Endothelial cell of umbilical vein (primary cell): ENCODE results near the gene RAD51B. TPM values are rescaled to one million over a fixed set of nuclear protein-coding genes. Genes with fewer than 3 reads are reported as not detected.

ENCODE experiments used
- BruUV-seq: library from RNA; stranded (reverse); fragments of 400-500 nt; replicated peaks from 2 replicates; lab custom pipeline; 2021; lab: Mats Ljungman, UMichigan
- CTCF ChIA-PET: fragments of 300-600, 350-600 bp; sonication (Branson Sonifier 250); formaldehyde crosslinking; loops from one replicate; lab custom pipeline; 2021; ENCODE audit warnings: antibody characterized with exemption, inconsistent platforms; lab: Charles Lee
- POLR2A ChIA-PET: fragments of 300-600, 350-600 bp; sonication (Branson Sonifier 250); formaldehyde crosslinking; loops from one replicate; lab custom pipeline; 2021; ENCODE audit warnings: antibody characterized with exemption, inconsistent platforms; lab: Charles Lee
- DNase-seq: peaks from one replicate; pipeline ENCODE4 v3.0.0-alpha.2; 2011; ENCODE audit warnings: low read depth, low spot score
- FAIRE-seq: peaks from 2 replicates; lab custom pipeline; 2011; peaks lifted over from hg19 to GRCh38; lab: Jason Lieb, UNC
- H2AFZ ChIP-seq: 2 replicates; pipeline ENCODE4 v1.6.0; 2012; ENCODE audit warnings: low read depth, low read length, control low read depth, inconsistent platforms
- H3K27ac ChIP-seq: 2 replicates; pipeline ENCODE4 v1.5.1; 2011; ENCODE audit warnings: low read depth, mild to moderate bottlenecking, control low read depth, low read length, moderate library complexity; ENCODE audit not compliant: insufficient read depth
- H3K27me3 ChIP-seq, 2 experiments: 2 replicates each; pipeline versions ENCODE4 v1.6.0 to v1.6.1; 2011; ENCODE audit warnings: low read length in 2 of 2, mixed read lengths in 1 of 2; ENCODE audit not compliant: control insufficient read depth in 2 of 2, insufficient read depth in 2 of 2
- H3K36me3 ChIP-seq, 2 experiments: 2 replicates in 1 of 2; 3 replicates in 1 of 2; pipeline ENCODE4 v1.5.1; 2011; ENCODE audit warnings: low read length in 2 of 2, mild to moderate bottlenecking in 1 of 2, moderate library complexity in 1 of 2; ENCODE audit not compliant: control insufficient read depth in 2 of 2, insufficient read depth in 2 of 2; ENCODE audit errors: extremely low read depth in 1 of 2
- H3K4me1 ChIP-seq: 3 replicates; pipeline ENCODE4 v1.5.1; 2011; ENCODE audit warnings: mild to moderate bottlenecking, low read length; ENCODE audit not compliant: control insufficient read depth, insufficient read depth; ENCODE audit errors: extremely low read depth
- H3K4me2 ChIP-seq: 2 replicates; pipeline ENCODE4 v1.6.1; 2011; ENCODE audit warnings: low read length, control low read depth, mixed read lengths; ENCODE audit not compliant: insufficient read depth
- H3K4me3 ChIP-seq, 3 experiments: fragments of 200-600 bp in 1 of 3; sonication (generic), shearing (Covaris generic) in 1 of 3; replicated peaks in 1 of 3; 2 replicates each; pipeline ENCODE4 v1.5.1; 2011 to 2016; ENCODE audit warnings: control low read depth in 3 of 3, low read length in 3 of 3, mild to moderate bottlenecking in 2 of 3, inconsistent platforms in 1 of 3, low read depth in 1 of 3, moderate library complexity in 1 of 3; ENCODE audit not compliant: insufficient read depth in 1 of 3
- H3K79me2 ChIP-seq: 2 replicates; pipeline ENCODE4 v1.6.0; 2012; ENCODE audit warnings: low read length, inconsistent platforms; ENCODE audit not compliant: control insufficient read depth, insufficient read depth
- H3K9ac ChIP-seq: replicated peaks from 2 replicates; pipeline ENCODE3; 2011; ENCODE audit warnings: low read length, control low read depth; ENCODE audit not compliant: insufficient read depth; ENCODE audit errors: extremely low read depth
- H3K9me1 ChIP-seq: replicated peaks from 3 replicates; pipeline ENCODE4 v1.6.0; 2011; ENCODE audit warnings: mild to moderate bottlenecking, low read length; ENCODE audit not compliant: control insufficient read depth, insufficient read depth; ENCODE audit errors: extremely low read depth
- H3K9me3 ChIP-seq: replicated peaks from 2 replicates; pipeline ENCODE4 v1.5.1; 2012; ENCODE audit warnings: low read length, inconsistent platforms; ENCODE audit not compliant: control insufficient read depth, insufficient read depth
- H4K20me1 ChIP-seq: replicated peaks from 2 replicates; pipeline ENCODE3; 2011; ENCODE audit warnings: mild to moderate bottlenecking, low read length; ENCODE audit not compliant: control insufficient read depth, insufficient read depth; ENCODE audit errors: extremely low read depth
- EZH2 ChIP-seq: IDR thresholded peaks from 2 replicates; pipeline ENCODE4 v1.6.1; 2012; ENCODE audit warnings: borderline replicate concordance, low read depth, mild to moderate bottlenecking, moderate library complexity, low read length, inconsistent platforms; ENCODE audit not compliant: severe bottlenecking
- FOS ChIP-seq: IDR thresholded peaks from 2 replicates; pipeline ENCODE4 v1.6.1; 2011; ENCODE audit warnings: mild to moderate bottlenecking, low read length, moderate library complexity, borderline replicate concordance; ENCODE audit not compliant: insufficient read depth
- GATA2 ChIP-seq: IDR thresholded peaks from 2 replicates; pipeline ENCODE4 v1.7.0; 2011; ENCODE audit warnings: low read depth, mild to moderate bottlenecking, moderate library complexity, mixed read lengths, low read length; ENCODE audit not compliant: insufficient read length, insufficient read depth
- JUN ChIP-seq: IDR thresholded peaks from 2 replicates; pipeline ENCODE4 v1.6.1; 2011; ENCODE audit warnings: borderline replicate concordance, low read depth; ENCODE audit not compliant: insufficient read length, insufficient read depth
- MYC ChIP-seq: IDR thresholded peaks from one replicate; pipeline ENCODE4 v1.6.1; 2011; ENCODE audit warnings: mild to moderate bottlenecking, low read depth, low read length
- POLR2A ChIP-seq: IDR thresholded peaks from 2 replicates; pipeline ENCODE4 v1.6.1; 2012; ENCODE audit warnings: low read depth, mild to moderate bottlenecking, control low read depth, low read length
- POLR2AphosphoS5 ChIP-seq: IDR thresholded peaks from 2 replicates; pipeline ENCODE4 v1.6.1; 2012; ENCODE audit warnings: low read depth, mild to moderate bottlenecking, control low read depth, low read length, moderate library complexity; ENCODE audit not compliant: insufficient read depth
- dilution Hi-C: fragments of 300-500 bp; cut with MboI; formaldehyde crosslinking; loops from one replicate; pipeline ENCODE4 v1.15.0; 2019; ENCODE audit warnings: low sequenced_read_pairs; ENCODE audit not compliant: extremely low pct_ligation_motif_present
- intact Hi-C: fragments of 100-400 bp; cut with micrococcal nuclease; formaldehyde crosslinking; loops from one replicate; pipeline ENCODE4 v1.10.0; 2022
- polyA plus RNA-seq, 4 experiments: library from polyadenylated mRNA; depleted of rRNA in 3 of 4; stranded (reverse) in 3 of 4; unstranded in 1 of 4; fragments of >200 nt; gene quantifications; 2 replicates each; pipeline versions ENCODE4 v1.2.1 to v1.2.3, GENCODE V29; 2011 to 2012; ENCODE audit warnings: missing spikeins in 1 of 4
- total RNA-seq: library from RNA; stranded (reverse); gene quantifications from 2 replicates; pipeline ENCODE4 v1.2.3, GENCODE V29; 2021
- TF ChIP-seq, protein P1 (sequence below): IDR thresholded peaks from 2 replicates; pipeline ENCODE4 v1.6.1; 2011; ENCODE audit not compliant: insufficient read depth, insufficient read length
- TF ChIP-seq, protein P2 (sequence below), 2 donors: IDR thresholded peaks; 1 replicate in 1 of 2; 2 replicates in 1 of 2; pipeline ENCODE4 v1.5.1; 2011; ENCODE audit warnings: low read length in 2 of 2, mild to moderate bottlenecking in 2 of 2, moderate library complexity in 2 of 2, control low read depth in 1 of 2, inconsistent platforms in 1 of 2, low read depth in 1 of 2; ENCODE audit not compliant: insufficient read depth in 1 of 2; ENCODE audit errors: extremely low read depth in 1 of 2

RAD51B gene
- total and polyA plus RNA-seq, 2 donors (not counting 3 experiments of a cell fraction or from before 2014, with no cell fraction given), result 3.9 to 19.0 TPM

DNA sequence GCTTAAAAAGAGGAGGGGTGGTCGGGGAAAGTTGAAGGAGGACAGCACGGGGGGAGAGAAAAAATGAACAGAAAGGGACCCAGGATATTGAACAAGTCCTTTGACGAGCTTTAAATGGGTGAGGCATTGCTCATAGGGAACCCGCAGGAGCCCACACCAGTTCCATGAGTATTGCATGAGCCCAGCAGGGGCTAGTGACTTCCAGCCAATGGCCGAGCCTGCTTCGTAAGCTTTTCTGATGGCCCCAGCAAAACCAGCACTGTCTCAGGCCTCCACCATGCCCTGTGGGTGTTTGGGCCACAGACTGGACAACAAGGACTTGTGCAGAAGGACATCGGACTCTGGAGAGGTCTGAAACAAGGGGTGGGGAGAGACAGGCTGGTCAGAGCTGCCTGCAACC lies 863.7 kb downstream of the RAD51B start:
- Histone ChIP-seq H3K9me3 (no peaks in the 10 kb centered on the region), H3K4me3 (no peak overlapping the region), H3K9me1 (no peaks in the 10 kb centered on the region), H4K20me1 (no peaks in the 10 kb centered on the region), H3K4me1 (peaks cover 43% of the 10 kb centered on the region), H3K27me3 (no peaks in the 10 kb centered on the region), H3K27ac (peak overlapping the region; percentile 98), H3K79me2 (no peaks in the 10 kb centered on the region), H3K36me3 (no peaks in the 10 kb centered on the region), H2AFZ (peak overlapping the region; percentile 34), H3K9ac (peak overlapping the region; percentile 74), H3K4me2 (peak overlapping the region; percentile 39)
- dilution Hi-C loops (no loop called here), intact Hi-C loops (loop anchor here (1.0 to 10.0 kb wide), 6 partner anchors 12 to 739 kb away; no protein-coding TSS in a partner anchor)
- FAIRE-seq (peak; percentile 58), DNase-seq (no peak)
- ChIA-PET POLR2A (interaction anchor here (0.9 to 2.1 kb wide), 7 partner anchors 12 to 225 kb away, joined by 3 to 34 read pairs (median 6); partner anchors contain the start of gene ZFP36L1), CTCF (interaction anchor here (0.6 to 2.2 kb wide), 25 partner anchors 11 to 739 kb away, joined by 3 to 17 read pairs (median 5); partner anchors contain the start of gene ZFP36L1)
- TSS peak; percentile 45 for BruUV-seq
- TF ChIP-seq, protein P1, sequence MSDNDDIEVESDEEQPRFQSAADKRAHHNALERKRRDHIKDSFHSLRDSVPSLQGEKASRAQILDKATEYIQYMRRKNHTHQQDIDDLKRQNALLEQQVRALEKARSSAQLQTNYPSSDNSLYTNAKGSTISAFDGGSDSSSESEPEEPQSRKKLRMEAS, result no peak
- TF ChIP-seq MYC (no peak), FOS (no peak), GATA2 (no peak), POLR2AphosphoS5 (no peak), POLR2A (no peak), EZH2 (no peak), JUN (no peak)
- TF ChIP-seq, protein P2, sequence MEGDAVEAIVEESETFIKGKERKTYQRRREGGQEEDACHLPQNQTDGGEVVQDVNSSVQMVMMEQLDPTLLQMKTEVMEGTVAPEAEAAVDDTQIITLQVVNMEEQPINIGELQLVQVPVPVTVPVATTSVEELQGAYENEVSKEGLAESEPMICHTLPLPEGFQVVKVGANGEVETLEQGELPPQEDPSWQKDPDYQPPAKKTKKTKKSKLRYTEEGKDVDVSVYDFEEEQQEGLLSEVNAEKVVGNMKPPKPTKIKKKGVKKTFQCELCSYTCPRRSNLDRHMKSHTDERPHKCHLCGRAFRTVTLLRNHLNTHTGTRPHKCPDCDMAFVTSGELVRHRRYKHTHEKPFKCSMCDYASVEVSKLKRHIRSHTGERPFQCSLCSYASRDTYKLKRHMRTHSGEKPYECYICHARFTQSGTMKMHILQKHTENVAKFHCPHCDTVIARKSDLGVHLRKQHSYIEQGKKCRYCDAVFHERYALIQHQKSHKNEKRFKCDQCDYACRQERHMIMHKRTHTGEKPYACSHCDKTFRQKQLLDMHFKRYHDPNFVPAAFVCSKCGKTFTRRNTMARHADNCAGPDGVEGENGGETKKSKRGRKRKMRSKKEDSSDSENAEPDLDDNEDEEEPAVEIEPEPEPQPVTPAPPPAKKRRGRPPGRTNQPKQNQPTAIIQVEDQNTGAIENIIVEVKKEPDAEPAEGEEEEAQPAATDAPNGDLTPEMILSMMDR (IDR thresholded peaks at IDR 0.05; ENCODE audit: extremely low read depth in 1 of 2, insufficient read depth in 1 of 2, low read depth in 1 of 2, low read length in 2 of 2), result no peak
